ENCODE results near the gene CEPT1. TPM values are rescaled to one million over a fixed set of nuclear protein-coding genes. Genes with fewer than 3 reads are reported as not detected.
"Not testable (repeated sequence)": the region's sequence is repeated elsewhere in the genome, so short reads cannot be mapped to it uniquely, and the experiment has no call there.

The CEPT1 gene
- polyA plus RNA-seq (ENCODE audit: insufficient read length), result 23.7 TPM

- peak; percentile 97 for DNase-seq
Observed at GRCh38 chr1:111139956-111140679, at the start of gene CEPT1, which contains the start of gene DRAM2. Gene CEPT1 (plus strand): TSS chr1:111140223. CDS start chr1:111147715, 7,492 bp downstream. Gene DRAM2 (minus strand): TSS chr1:111140093. CDS start chr1:111131554, 8,539 bp downstream.

GRCh38 chr1:111095421-111095820, 44.6 kb upstream of the CEPT1 start:
- not testable (repeated sequence) for DNase-seq

- no peak for DNase-seq
Observed at GRCh38 chr1:111097356-111098099, 42.5 kb upstream of the CEPT1 start.

- DNase-seq, result no peak
Observed at GRCh38 chr1:111099289-111099688, 40.7 kb upstream of the CEPT1 start.

GRCh38 chr1:111101854-111102642, 38.0 kb upstream of the CEPT1 start:
- DNase-seq, result no peak

- no peak for DNase-seq
Observed at GRCh38 chr1:111104981-111105380, 35.0 kb upstream of the CEPT1 start.

GRCh38 chr1:111110197-111110899, 29.7 kb upstream of the CEPT1 start:
- DNase-seq, result no peak

GRCh38 chr1:111116496-111116895, 23.5 kb upstream of the CEPT1 start:
- no peak for DNase-seq

- DNase-seq, result no peak
Observed at GRCh38 chr1:111126354-111126753, 13.7 kb upstream of the CEPT1 start.

- no peak for DNase-seq
Observed at GRCh38 chr1:111127923-111128643, 11.9 kb upstream of the CEPT1 start.

GRCh38 chr1:111129376-111129775, 10.6 kb upstream of the CEPT1 start:
- no peak for DNase-seq

- DNase-seq, result no peak
Observed at GRCh38 chr1:111131693-111132092, 8.3 kb upstream of the CEPT1 start.

GRCh38 chr1:111133866-111134265, 6.2 kb upstream of the CEPT1 start:
- DNase-seq, result no peak

GRCh38 chr1:111139324-111139955, 583 bp upstream of the CEPT1 start:
- peak; percentile 54 for DNase-seq

GRCh38 chr1:111140680-111140967, 601 bp downstream of the CEPT1 start:
- DNase-seq, result no peak

- DNase-seq, result no peak
Observed at GRCh38 chr1:111141245-111142220, 1.5 kb downstream of the CEPT1 start.

GRCh38 chr1:111142356-111142975, 2.4 kb downstream of the CEPT1 start:
- DNase-seq, result no peak

GRCh38 chr1:111145542-111145941, 5.5 kb downstream of the CEPT1 start:
- DNase-seq, result no peak

- DNase-seq, result no peak
Observed at GRCh38 chr1:111145963-111146768, 6.1 kb downstream of the CEPT1 start.
